Karpas-422 (cell line): Measurements from ENCODE around the gene SMO. TPM values are rescaled to one million over a fixed set of nuclear protein-coding genes. Genes with fewer than 3 reads are reported as not detected.
A peak's percentile ranks its signal among the peaks of the same experiment; 100 is the strongest.
"Not testable (repeated sequence)": the region's sequence is repeated elsewhere in the genome, so short reads cannot be mapped to it uniquely, and the experiment has no call there.

ENCODE experiments used
- DNase-seq: peaks from one replicate; pipeline ENCODE4 v3.0.0-alpha.2; 2015
- H2AFZ ChIP-seq: fragments of 200-600 bp; sonication (generic); 2 replicates; pipeline ENCODE4 v1.6.1; 2014; ENCODE audit warnings: antibody characterized with exemption, low read length, mixed read lengths
- H3K27ac ChIP-seq: fragments of 200-600 bp; sonication (generic); 2 replicates; pipeline ENCODE4 v1.5.1; 2014; ENCODE audit warnings: mild to moderate bottlenecking, low read length, moderate library complexity
- H3K27me3 ChIP-seq: fragments of 200-600 bp; sonication (generic); 2 replicates; pipeline ENCODE4 v1.6.1; 2014; ENCODE audit warnings: low read length, mixed read lengths
- H3K36me3 ChIP-seq: fragments of 200-600 bp; sonication (generic); 2 replicates; pipeline ENCODE4 v1.6.1; 2014; ENCODE audit warnings: low read length, mixed read lengths; ENCODE audit not compliant: insufficient read depth
- H3K4me1 ChIP-seq: fragments of 200-600 bp; sonication (generic); 2 replicates; pipeline ENCODE4 v1.6.1; 2014; ENCODE audit warnings: mild to moderate bottlenecking, low read length, mixed read lengths
- H3K4me2 ChIP-seq: fragments of 200-600 bp; sonication (generic); 2 replicates; pipeline ENCODE4 v1.6.1; 2014; ENCODE audit warnings: low read length, low read depth, mild to moderate bottlenecking; ENCODE audit not compliant: poor library complexity, severe bottlenecking
- H3K4me3 ChIP-seq: fragments of 200-600 bp; sonication (generic); 2 replicates; pipeline ENCODE4 v1.5.1; 2014; ENCODE audit warnings: mild to moderate bottlenecking, antibody characterized with exemption, low read length, mixed read lengths
- H3K79me2 ChIP-seq: fragments of 200-600 bp; sonication (generic); 2 replicates; pipeline ENCODE4 v1.6.1; 2014; ENCODE audit warnings: mild to moderate bottlenecking, low read length, mixed read lengths
- H3K9ac ChIP-seq: fragments of 200-600 bp; sonication (generic); 2 replicates; pipeline ENCODE4 v1.6.0; 2014; ENCODE audit warnings: low read length
- H3K9me2 ChIP-seq: fragments of 200-600 bp; sonication (generic), shearing (Covaris generic); replicated peaks from 2 replicates; pipeline ENCODE4 v1.6.0; 2014; ENCODE audit warnings: mild to moderate bottlenecking, low read length, moderate library complexity; ENCODE audit not compliant: insufficient read depth
- H3K9me3 ChIP-seq: fragments of 300-700, 200-600 bp; sonication (generic); 2 replicates; pipeline ENCODE4 v1.6.1; 2014; ENCODE audit warnings: low read length, mixed read lengths
- H4K20me1 ChIP-seq: fragments of 200-600 bp; sonication (generic); 2 replicates; pipeline ENCODE4 v1.6.1; 2014; ENCODE audit warnings: mild to moderate bottlenecking, antibody characterized with exemption, low read length, low read depth; ENCODE audit not compliant: insufficient read depth
- total RNA-seq: library from RNA; depleted of rRNA; stranded (reverse); fragments of >200 nt; shearing (Covaris generic); gene quantifications from 2 replicates; pipeline ENCODE4 v1.2.3, GENCODE V29; 2014; ENCODE audit warnings: low replicate concordance

The SMO gene
- total RNA-seq, 1 experiment from 2014 or later: not detected

GRCh38 chr7:129210256-129210988 lies 22.0 kb downstream of the SMO start:
- peaks cover 6% of the 10 kb centered on the region for H3K4me1 ChIP-seq
- H4K20me1 ChIP-seq: no peaks in the 10 kb centered on the region
- no peak overlapping the region for H2AFZ ChIP-seq
- H3K4me3 ChIP-seq: no peak overlapping the region
- H3K27me3 ChIP-seq: no peaks in the 10 kb centered on the region
- no peak overlapping the region for H3K27ac ChIP-seq
- H3K4me2 ChIP-seq: no peak overlapping the region
- H3K9me3 ChIP-seq: no peaks in the 10 kb centered on the region
- no peaks in the 10 kb centered on the region for H3K36me3 ChIP-seq
- no peaks in the 10 kb centered on the region for H3K9me2 ChIP-seq
- DNase-seq: peak; percentile 92
- H3K79me2 ChIP-seq: no peaks in the 10 kb centered on the region
- H3K9ac ChIP-seq: no peak overlapping the region

DNA sequence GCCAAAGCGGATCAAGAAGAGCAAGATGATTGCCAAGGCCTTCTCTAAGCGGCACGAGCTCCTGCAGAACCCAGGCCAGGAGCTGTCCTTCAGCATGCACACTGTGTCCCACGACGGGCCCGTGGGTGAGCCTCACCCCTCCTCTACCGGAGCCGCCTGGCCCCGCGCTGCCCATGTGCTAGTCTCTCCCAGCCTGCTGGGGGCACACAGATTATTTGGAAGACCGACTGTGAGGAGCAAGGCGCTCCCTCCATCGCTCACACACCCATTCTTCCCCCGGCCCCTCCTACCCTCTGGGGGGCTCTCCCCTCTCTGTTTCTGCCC lies 22.5 kb downstream of the SMO start:
- Histone ChIP-seq H4K20me1 (no peaks in the 10 kb centered on the region), H3K27ac (no peak overlapping the region), H3K9ac (no peak overlapping the region), H2AFZ (no peak overlapping the region), H3K9me3 (no peaks in the 10 kb centered on the region), H3K4me1 (peaks cover 6% of the 10 kb centered on the region), H3K4me3 (no peak overlapping the region), H3K9me2 (no peaks in the 10 kb centered on the region), H3K4me2 (no peak overlapping the region), H3K36me3 (no peaks in the 10 kb centered on the region), H3K79me2 (no peaks in the 10 kb centered on the region), H3K27me3 (no peaks in the 10 kb centered on the region)
- no peak for DNase-seq

- Histone ChIP-seq H4K20me1 (no peaks in the 10 kb centered on the region), H3K4me1 (peaks cover 6% of the 10 kb centered on the region), H2AFZ (no peak overlapping the region), H3K4me2 (no peak overlapping the region), H3K9me3 (no peaks in the 10 kb centered on the region), H3K27me3 (no peaks in the 10 kb centered on the region), H3K9me2 (no peaks in the 10 kb centered on the region), H3K79me2 (no peaks in the 10 kb centered on the region), H3K9ac (no peak overlapping the region), H3K36me3 (no peaks in the 10 kb centered on the region), H3K27ac (no peak overlapping the region), H3K4me3 (no peak overlapping the region)
- DNase-seq: no peak
Observed at GRCh38 chr7:129212126-129212525, 23.7 kb downstream of the SMO start.

GRCh38 chr7:129212596-129212995 lies 24.2 kb downstream of the SMO start:
- H2AFZ ChIP-seq: no peak overlapping the region
- no peak overlapping the region for H3K9ac ChIP-seq
- H3K9me3 ChIP-seq: no peaks in the 10 kb centered on the region
- H3K27ac ChIP-seq: no peak overlapping the region
- H4K20me1 ChIP-seq: no peaks in the 10 kb centered on the region
- H3K4me1 ChIP-seq: peaks cover 6% of the 10 kb centered on the region
- DNase-seq: no peak
- no peak overlapping the region for H3K4me3 ChIP-seq
- H3K9me2 ChIP-seq: no peaks in the 10 kb centered on the region
- no peaks in the 10 kb centered on the region for H3K27me3 ChIP-seq
- H3K36me3 ChIP-seq: no peaks in the 10 kb centered on the region
- H3K79me2 ChIP-seq: no peaks in the 10 kb centered on the region
- H3K4me2 ChIP-seq: no peak overlapping the region

GRCh38 chr7:129213828-129214227 lies 25.4 kb downstream of the SMO start:
- Histone ChIP-seq H3K4me1 (peaks cover 10% of the 10 kb centered on the region), H2AFZ (peak overlapping the region; percentile 56; the same call in 1 of the 2 replicates), H3K27ac (no peak overlapping the region), H3K79me2 (no peaks in the 10 kb centered on the region), H3K9me2 (no peaks in the 10 kb centered on the region), H3K9me3 (no peaks in the 10 kb centered on the region), H3K36me3 (no peaks in the 10 kb centered on the region), H3K9ac (no peak overlapping the region), H3K4me2 (no peak overlapping the region), H3K27me3 (no peaks in the 10 kb centered on the region), H4K20me1 (no peaks in the 10 kb centered on the region), H3K4me3 (no peak overlapping the region)
- peak; percentile 52 for DNase-seq

DNA sequence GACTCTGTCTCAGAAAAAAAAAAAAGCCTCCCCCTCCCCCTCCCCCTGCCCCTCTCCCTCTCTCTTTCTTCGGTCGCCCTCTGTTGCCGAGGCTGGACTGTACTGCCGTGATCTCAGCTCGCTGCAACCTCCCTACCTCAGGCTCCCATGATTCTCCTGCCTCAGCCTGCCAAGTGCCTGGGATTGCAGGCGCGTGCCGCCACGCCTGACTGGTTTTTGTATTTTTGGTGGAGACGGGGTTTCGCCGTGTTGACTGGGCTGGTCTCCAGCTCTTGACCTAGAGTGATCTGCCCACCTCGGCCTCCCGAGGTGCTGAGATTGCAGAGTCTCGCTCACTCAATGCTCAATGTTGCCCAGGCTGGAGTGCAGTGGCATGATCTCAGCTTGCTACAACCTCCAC lies 27.3 kb downstream of the SMO start:
- H3K4me3 ChIP-seq, H3K9ac ChIP-seq, H3K27me3 ChIP-seq, H2AFZ ChIP-seq, H3K79me2 ChIP-seq, H3K9me3 ChIP-seq, H3K4me1 ChIP-seq, H3K36me3 ChIP-seq, H3K27ac ChIP-seq, H4K20me1 ChIP-seq, H3K4me2 ChIP-seq, DNase-seq, H3K9me2 ChIP-seq: not testable (repeated sequence)

DNA sequence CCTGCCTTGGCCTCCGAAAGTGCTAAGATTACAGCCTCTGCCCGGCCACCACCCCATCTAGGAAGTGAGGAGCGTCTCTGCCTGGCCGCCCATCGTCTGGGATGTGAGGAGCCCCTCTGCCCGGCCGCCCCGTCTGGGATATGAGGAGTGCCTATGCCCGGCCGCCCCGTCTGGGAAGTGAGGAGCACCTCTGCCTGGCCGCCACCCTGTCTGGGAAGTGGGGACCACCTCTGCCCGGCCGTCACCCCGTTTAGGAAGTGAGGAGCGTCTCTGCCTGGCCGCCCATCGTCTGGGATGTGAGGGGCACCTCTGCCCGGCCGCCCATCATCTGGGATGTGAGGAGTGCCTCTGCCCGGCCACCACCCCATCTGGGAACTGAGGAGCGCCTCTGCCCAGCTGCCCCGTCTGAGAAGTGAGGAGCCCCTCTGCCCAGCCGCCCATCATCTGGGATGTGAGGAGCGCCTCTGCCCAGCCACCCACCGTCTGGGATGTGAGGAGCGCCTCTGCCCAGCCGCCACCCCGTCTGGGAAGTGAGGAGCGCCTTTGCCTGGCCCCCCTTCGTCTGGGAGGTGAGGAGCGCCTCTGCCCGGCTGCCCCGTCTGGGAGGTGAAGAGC lies 27.8 kb downstream of the SMO start:
- not testable (repeated sequence) for H2AFZ ChIP-seq, H4K20me1 ChIP-seq

DNA sequence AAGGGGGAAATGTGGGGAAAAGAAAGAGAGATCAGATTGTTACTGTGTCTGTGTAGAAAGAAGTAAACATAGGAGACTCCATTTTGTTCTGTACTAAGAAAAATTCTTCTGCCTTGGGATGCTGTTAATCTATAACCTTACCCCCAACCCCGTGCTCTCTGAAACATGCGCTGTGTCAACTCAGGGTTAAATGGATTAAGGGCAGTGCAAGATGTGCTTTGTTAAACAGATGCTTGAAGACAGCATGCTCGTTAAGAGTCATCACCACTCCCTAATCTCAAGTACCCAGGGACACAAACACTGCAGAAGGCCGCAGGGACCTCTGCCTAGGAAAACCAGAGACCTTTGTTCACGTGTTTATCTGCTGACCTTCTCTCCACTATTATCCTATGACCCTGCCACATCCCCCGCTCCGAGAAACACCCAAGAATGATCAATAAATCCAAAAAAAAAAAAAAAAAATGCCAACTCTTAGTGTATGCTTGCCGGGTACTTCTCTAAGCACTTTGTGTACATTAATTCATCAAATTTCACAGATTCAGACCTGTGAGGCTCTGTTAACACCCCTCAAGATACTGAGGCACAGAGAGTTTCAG lies 28.5 kb downstream of the SMO start:
- H4K20me1 ChIP-seq, H3K9ac ChIP-seq, H3K9me3 ChIP-seq, H3K4me3 ChIP-seq, DNase-seq, H3K27ac ChIP-seq, H3K9me2 ChIP-seq, H3K4me2 ChIP-seq, H3K36me3 ChIP-seq, H3K27me3 ChIP-seq, H3K4me1 ChIP-seq, H3K79me2 ChIP-seq, H2AFZ ChIP-seq: not testable (repeated sequence)

More for the DNA sequence above, 27.8 kb downstream of the SMO start:
- H3K9me2 ChIP-seq, H3K4me1 ChIP-seq, H3K36me3 ChIP-seq, H3K4me2 ChIP-seq, H3K9ac ChIP-seq, H3K27ac ChIP-seq, H3K79me2 ChIP-seq, DNase-seq, H3K27me3 ChIP-seq, H3K9me3 ChIP-seq, H3K4me3 ChIP-seq: not testable (repeated sequence)
